Activated CD8-positive, alpha-beta memory T cell treated with anti-CD3 and anti-CD28 coated beads for 24 hours (primary cell): ENCODE data around the gene KCTD2.
A peak's percentile ranks its signal among the peaks of the same experiment; 100 is the strongest.
"Not testable (repeated sequence)": the region's sequence is repeated elsewhere in the genome, so short reads cannot be mapped to it uniquely, and the experiment has no call there.

ENCODE experiments used
- DNase-seq: peaks from one replicate; pipeline ENCODE4 v3.0.0-alpha.2; 2020

KCTD2 gene

GRCh38 chr17:75046407-75047289 is at the start of gene KCTD2, which contains the start of gene ATP5PD:
KCTD2 (plus strand) TSS chr17:75047225; CDS start chr17:75047251, 26 bp downstream.
ATP5PD (minus strand) TSS chr17:75046969; CDS start chr17:75042650, 4,319 bp downstream.
- DNase-seq: peak; percentile 97

- no peak for DNase-seq
These were observed 48.2 kb upstream of the KCTD2 start for GRCh38 chr17:74998783-74999182.

- no peak for DNase-seq
These were observed 47.5 kb upstream of the KCTD2 start for GRCh38 chr17:74999523-74999922.

GRCh38 chr17:75001915-75002843 is 44.8 kb upstream of the KCTD2 start:
- DNase-seq: no peak

GRCh38 chr17:75003070-75003956 is 43.7 kb upstream of the KCTD2 start:
- no peak for DNase-seq

- no peak for DNase-seq
These were observed 43.1 kb upstream of the KCTD2 start for GRCh38 chr17:75003957-75004355.

- DNase-seq: no peak
These were observed 42.7 kb upstream of the KCTD2 start for GRCh38 chr17:75004371-75004770.

GRCh38 chr17:75005291-75005690 is 41.7 kb upstream of the KCTD2 start:
- DNase-seq: no peak

GRCh38 chr17:75006084-75006483 is 40.9 kb upstream of the KCTD2 start:
- not testable (repeated sequence) for DNase-seq

- DNase-seq: no peak
These were observed 40.4 kb upstream of the KCTD2 start for GRCh38 chr17:75006653-75007052.

GRCh38 chr17:75008373-75008772 is 38.7 kb upstream of the KCTD2 start:
- DNase-seq: no peak

- DNase-seq: no peak
These were observed 37.8 kb upstream of the KCTD2 start for GRCh38 chr17:75009139-75009724.

- DNase-seq: no peak
These were observed 36.2 kb upstream of the KCTD2 start for GRCh38 chr17:75010683-75011400.

GRCh38 chr17:75011401-75012095 is 35.5 kb upstream of the KCTD2 start:
- DNase-seq: no peak

GRCh38 chr17:75012096-75012345 is 35.0 kb upstream of the KCTD2 start:
- DNase-seq: no peak

GRCh38 chr17:75012346-75013091 is 34.5 kb upstream of the KCTD2 start, which contains the start of gene MRPL58:
MRPL58 (plus strand) TSS chr17:75012670; CDS start chr17:75012687, 17 bp downstream.
- DNase-seq: peak; percentile 93

GRCh38 chr17:75013092-75013559 is 33.9 kb upstream of the KCTD2 start:
- DNase-seq: no peak

- DNase-seq: no peak
These were observed 27.9 kb upstream of the KCTD2 start for GRCh38 chr17:75019146-75019545.

- DNase-seq: no peak
These were observed 27.3 kb upstream of the KCTD2 start for GRCh38 chr17:75019710-75020109.
